ENCODE measurements around the gene POLRMT. TPM values are rescaled to one million over a fixed set of nuclear protein-coding genes. Genes with fewer than 3 reads are reported as not detected.
"Not testable (repeated sequence)": the region's sequence is repeated elsewhere in the genome, so short reads cannot be mapped to it uniquely, and the experiment has no call there.

The POLRMT gene
- total RNA-seq, 1 donor from 2014 or later: 56.7 TPM

DNA sequence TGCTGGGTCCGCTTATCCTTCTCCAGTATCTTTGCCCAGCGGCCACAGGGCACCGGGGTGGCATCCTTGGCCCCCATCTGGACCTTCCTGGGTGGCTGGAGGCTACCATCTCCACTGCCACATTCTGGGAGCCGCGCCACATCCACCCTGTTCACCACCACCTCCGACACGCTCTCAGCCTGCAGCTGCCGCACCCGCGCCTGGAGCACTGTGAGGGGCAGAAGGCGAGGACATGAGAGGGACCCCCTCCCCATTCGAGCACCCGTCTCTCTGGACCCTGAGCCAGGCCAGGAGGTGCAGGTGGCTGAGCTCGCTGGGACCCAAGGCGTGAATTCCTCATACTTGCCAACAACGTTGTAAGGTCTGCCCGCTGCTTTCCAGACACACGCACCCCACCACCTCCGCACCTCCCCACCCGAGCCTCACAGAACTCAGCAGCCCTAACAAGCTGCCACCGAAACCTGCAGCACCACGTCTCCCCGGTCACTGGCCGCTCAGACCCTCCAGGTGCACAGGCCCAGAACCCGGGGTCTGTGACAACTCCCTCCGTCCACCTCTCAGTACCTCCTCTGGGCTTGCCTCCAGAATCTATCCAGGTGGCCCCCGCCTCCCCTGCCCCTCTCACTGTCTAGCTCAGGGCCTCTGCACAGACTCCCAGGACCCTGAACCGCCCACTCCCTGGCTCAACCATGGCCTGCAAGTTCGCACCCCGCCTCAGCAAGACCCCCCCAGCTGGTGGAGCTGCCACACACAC lies 3.2 kb downstream of the POLRMT start:
- DNase-seq (ENCODE audit: extremely low read depth, low read depth, low spot score): no peak

GRCh38 chr19:629515-629914 lies 3.8 kb downstream of the POLRMT start:
- not testable (repeated sequence) for DNase-seq (ENCODE audit: extremely low read depth, low read depth, low spot score)

DNA sequence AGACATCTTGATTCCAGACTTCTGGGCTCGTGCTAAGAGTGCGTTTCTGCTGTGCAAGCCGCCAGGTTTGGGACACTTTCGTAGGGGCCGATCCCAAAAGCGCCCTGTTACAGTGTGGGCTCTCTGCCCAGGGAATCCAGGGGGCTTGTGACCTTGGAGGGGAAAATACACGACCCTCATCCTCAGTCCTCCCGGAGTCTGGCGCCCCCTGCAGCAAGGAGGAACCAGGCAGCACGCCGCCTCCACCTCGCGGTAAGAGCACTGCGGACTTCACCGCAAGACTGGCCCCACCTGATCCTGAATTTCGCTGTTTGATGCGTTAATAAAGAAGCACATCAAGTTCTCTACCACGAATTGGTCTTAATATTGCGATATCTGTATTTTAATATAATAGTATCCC lies 5.2 kb downstream of the POLRMT start:
- DNase-seq (ENCODE audit: extremely low read depth, low read depth, low spot score): no peak

GRCh38 chr19:626566-626965 lies 6.8 kb downstream of the POLRMT start:
- DNase-seq (ENCODE audit: extremely low read depth, low read depth, low spot score): not testable (repeated sequence)

DNA sequence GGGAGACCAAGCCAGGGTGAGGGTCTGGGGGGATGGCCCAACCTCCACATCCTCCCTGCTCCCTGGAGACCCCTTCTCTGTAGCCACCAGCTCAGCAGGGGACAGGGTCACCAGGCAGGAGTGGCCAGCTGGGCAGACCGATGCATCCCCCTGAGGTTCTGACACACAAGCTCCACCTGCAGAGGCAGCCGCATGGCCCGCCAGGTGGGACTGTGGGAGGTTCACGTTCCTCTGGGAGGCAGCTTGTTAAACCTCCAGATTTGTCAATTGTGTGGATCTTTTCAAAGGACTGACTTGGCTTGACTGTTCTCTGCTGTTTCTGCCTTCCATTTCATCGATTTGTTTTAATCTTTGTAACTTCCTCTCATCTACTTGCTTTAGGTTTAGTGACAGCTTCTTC lies 8.1 kb downstream of the POLRMT start:
- no peak for DNase-seq (ENCODE audit: extremely low read depth, low read depth, low spot score)

DNA sequence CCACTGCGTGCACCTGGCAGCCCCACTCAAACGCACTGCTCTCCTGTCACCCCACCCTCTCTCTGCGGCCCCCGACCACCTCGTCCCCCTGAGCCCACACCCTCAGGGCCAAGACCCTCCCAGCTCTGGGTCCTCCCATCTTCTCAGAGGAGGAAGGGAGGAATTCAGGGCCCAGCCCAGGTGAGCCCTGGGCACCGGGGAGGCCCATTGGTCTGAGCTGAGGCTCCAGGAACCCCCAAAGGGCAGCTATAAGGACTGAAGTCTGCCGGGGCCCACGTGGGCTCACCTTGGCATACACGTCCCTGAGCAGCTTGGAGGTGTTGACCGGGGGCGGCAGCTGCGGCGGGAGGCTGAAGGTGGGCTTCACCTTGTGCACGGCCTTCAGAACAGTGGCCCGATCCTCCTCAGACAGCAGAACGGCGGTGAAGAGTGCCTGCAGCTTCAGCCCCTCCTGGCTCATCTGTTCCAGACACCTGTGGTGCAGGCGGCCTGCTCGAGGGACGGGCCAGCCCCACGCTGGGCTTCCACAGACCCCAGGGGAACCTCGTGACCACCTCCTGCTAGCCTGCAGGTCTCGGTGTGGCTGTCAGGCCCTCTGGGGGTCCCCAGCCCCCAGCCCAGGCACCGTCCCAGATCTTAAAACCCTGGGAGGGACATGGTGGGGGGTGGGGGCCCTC lies 8.8 kb downstream of the POLRMT start:
- DNase-seq (ENCODE audit: extremely low read depth, low read depth, low spot score): no peak

- no peak for DNase-seq (ENCODE audit: extremely low read depth, low read depth, low spot score)
Measured at GRCh38 chr19:623974-624373, 9.4 kb downstream of the POLRMT start.

DNA sequence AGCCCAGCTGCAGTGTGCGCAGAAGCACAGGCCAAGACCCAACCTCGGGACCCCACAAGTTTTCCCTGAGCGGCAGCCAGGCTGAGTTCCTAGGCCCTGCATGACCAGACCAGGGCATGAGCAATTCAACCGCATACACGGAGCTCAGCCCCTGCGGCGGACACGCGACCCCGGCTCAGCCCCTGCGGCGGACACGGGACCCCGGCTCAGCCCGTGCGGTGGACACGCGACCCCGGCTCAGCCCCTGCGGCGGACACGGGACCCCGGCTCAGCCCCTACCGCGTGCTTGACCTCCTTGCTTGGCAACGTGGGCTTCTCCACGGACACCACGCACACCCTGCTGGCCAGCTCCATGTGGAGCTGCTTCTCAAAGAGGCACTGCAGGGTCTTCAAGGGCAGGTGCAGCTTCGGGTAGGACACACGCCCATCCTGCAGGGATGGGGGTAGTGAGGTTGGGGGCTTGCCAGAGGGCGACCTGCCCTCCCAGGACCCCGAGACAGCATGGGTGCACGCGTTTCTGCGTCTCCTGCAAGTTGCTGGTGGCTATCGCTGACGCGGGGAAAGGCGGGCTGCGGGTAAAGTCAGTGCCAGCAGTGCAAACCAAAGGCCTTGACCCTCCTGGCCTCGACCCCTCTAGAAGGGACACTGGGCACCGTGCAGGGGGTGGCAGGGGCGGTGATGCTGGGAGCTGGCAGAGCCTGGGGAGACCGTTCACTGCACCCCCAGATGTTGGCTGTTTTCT lies 10.0 kb downstream of the POLRMT start:
- no peak for DNase-seq (ENCODE audit: extremely low read depth, low read depth, low spot score)

GRCh38 chr19:622666-623065 lies 10.7 kb downstream of the POLRMT start:
- DNase-seq (ENCODE audit: extremely low read depth, low read depth, low spot score): no peak

GRCh38 chr19:621819-622218 lies 11.5 kb downstream of the POLRMT start:
- DNase-seq (ENCODE audit: extremely low read depth, low read depth, low spot score): no peak

GRCh38 chr19:621191-621590 lies 12.1 kb downstream of the POLRMT start:
- DNase-seq (ENCODE audit: extremely low read depth, low read depth, low spot score): not testable (repeated sequence)

GRCh38 chr19:620166-620862 lies 13.0 kb downstream of the POLRMT start:
- DNase-seq (ENCODE audit: extremely low read depth, low read depth, low spot score): no peak

DNA sequence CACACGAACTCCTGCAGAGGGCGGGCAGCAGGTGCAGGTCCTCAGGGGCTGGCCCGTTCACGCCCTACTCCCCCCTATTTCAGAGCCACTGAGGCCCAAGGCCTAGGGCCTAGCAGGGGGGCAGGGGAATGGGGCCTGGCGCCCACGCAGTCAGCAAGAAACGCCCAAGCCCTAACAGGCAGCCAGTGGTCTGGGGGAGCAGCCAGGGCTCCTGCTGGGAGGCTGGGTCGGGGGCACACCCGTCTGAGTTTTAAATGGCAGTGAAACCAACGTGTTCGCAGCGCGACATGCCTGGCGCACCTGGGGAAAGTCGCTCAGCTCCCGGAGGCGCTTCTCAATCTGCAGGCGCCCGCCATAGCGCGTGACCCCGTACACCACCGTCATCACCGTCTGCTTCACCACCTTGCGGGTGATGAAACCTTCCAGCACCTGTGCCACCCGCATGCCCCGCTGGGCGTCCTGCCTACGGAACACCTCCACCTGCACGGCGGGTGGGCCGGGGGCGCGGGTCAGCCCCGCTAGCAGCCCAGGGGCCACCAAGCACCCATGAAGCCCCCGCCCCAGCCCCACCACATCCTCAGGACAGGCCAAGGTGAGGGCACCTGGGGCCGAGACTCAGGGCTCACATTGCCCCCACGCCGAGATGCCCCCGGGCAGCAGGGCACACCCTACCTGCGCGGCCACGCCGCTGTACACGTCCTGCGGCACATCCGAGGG lies 13.9 kb downstream of the POLRMT start:
- no peak for DNase-seq (ENCODE audit: extremely low read depth, low read depth, low spot score)

DNA sequence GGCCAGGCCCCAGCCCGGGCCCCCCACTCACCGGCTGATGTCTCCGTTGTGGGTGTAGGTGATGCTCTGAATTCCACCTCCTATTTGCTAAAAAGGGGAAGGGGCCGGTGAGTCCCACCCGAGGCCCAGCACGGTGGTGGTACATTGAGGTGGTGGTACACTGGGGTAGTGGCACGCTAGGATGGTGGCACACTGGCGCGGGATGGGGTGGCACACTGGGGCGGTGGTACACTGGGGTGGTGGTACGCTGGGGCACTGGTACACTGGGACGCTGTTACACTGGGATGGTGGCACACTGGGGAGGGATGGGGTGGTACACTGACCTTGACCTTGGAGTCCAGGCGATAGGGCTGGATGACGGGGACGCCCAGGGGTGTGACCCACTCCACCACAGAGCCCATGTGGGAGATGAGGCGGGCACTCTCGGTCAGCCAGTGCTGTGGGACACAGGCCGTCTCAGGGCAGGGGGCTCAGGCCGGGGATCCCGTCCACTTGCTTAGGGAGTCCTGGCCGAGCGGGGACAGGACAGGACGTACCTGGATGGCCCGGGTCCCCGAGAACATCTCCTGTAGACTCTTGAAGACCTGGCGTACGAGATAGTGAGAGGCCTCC lies 14.6 kb downstream of the POLRMT start:
- no peak for DNase-seq (ENCODE audit: extremely low read depth, low read depth, low spot score)

DNA sequence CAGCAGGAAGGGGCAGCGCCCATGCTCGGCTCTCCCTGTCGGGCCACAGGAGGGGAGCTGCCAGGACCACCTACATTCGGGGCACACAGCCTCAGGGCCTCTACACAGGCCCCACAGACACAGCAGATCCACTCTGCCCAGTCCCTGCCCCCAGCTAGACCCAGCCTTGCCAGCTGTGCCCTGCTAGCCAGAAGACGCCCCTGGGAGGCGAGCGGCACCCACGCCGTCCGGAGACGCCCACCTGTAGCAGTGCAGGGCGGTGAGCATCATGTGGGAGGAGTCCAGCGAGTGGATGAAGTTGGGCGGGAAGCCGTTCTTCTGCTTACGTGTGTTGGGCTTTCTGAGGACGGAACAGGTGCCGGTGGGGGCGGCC lies 15.1 kb downstream of the POLRMT start:
- no peak for DNase-seq (ENCODE audit: extremely low read depth, low read depth, low spot score)

DNA sequence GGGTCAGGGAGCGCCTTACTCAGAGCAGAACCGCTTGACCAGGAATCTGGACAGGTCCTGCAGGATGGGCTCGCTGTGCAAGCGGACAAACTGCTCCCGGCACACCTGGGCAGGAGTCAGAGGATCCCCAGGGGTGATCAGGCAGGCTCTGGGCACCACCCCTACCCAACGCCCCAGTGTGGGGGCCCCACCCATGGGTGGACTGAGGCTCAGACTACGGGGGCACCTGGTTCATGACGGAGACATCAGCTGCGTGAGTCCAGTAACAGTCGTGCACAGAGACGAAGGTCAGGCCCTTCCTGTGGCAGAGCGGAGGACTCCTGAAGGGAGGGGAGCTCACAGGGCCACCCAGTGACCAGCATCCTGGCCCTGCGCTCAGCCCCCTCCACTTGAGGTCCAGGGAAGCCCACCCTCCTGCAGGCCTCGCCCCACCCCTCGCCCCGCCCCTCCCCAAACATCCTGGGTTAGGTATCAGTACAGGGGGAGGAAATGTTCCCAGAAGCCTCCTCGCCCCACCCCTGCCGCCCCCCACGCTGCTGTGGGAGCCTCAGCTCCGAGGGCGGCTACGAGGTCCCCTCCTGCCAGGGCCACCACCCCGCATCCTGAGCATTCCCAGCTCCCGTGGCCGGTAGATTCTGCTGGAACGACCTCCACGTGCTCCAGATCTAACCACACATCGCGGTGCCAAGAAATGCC lies 15.6 kb downstream of the POLRMT start:
- no peak for DNase-seq (ENCODE audit: extremely low read depth, low read depth, low spot score)

GRCh38 chr19:616747-617526 lies 16.4 kb downstream of the POLRMT start:
- no peak for DNase-seq (ENCODE audit: extremely low read depth, low read depth, low spot score)

- DNase-seq (ENCODE audit: extremely low read depth, low read depth, low spot score): no peak
Measured at GRCh38 chr19:616062-616700, 17.2 kb downstream of the POLRMT start.
